Measurements from ENCODE around the gene MYB.

DNA sequence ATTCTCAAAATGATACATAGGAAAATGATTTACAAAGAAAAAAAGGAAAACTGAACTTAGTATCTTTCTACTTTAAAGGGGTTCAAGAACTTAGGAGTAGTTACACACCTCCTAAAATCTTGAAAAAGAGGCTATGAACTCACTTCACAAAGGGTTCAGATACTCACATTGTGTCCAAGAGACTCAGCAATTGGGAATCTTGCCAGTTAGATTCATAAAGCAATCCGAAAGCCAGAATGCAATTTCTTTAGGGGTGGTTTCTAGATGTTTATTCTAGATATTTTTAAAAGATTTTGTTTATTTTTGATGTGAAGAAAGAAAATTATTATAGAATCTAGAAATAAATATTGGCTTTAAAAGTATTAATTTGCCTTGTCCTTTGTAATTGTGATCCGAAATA is 1.7 kb upstream of the MYB start:
- TF ChIP-seq, protein P1, sequence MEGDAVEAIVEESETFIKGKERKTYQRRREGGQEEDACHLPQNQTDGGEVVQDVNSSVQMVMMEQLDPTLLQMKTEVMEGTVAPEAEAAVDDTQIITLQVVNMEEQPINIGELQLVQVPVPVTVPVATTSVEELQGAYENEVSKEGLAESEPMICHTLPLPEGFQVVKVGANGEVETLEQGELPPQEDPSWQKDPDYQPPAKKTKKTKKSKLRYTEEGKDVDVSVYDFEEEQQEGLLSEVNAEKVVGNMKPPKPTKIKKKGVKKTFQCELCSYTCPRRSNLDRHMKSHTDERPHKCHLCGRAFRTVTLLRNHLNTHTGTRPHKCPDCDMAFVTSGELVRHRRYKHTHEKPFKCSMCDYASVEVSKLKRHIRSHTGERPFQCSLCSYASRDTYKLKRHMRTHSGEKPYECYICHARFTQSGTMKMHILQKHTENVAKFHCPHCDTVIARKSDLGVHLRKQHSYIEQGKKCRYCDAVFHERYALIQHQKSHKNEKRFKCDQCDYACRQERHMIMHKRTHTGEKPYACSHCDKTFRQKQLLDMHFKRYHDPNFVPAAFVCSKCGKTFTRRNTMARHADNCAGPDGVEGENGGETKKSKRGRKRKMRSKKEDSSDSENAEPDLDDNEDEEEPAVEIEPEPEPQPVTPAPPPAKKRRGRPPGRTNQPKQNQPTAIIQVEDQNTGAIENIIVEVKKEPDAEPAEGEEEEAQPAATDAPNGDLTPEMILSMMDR (IDR thresholded peaks at IDR 0.05), result no peak
- TF ChIP-seq POLR2AphosphoS5 (IDR thresholded peaks at IDR 0.05) (no peak), POLR2A (IDR thresholded peaks at IDR 0.05) (no peak)
